BJ (cell line): ENCODE results near the gene TMEM178B. TPM values are rescaled to one million over a fixed set of nuclear protein-coding genes. Genes with fewer than 3 reads are reported as not detected.

Experiments used
- CTCF ChIA-PET: fragments of 350-600 bp; formaldehyde crosslinking; extraction: SDS; loops from one replicate; lab custom pipeline; 2021; ENCODE audit warnings: antibody characterized with exemption, inconsistent platforms; lab: Yijun Ruan, JAX
- POLR2A ChIA-PET: fragments of 300-600 bp; sonication (Branson Sonifier 250); formaldehyde crosslinking; extraction: SDS; loops from one replicate; lab custom pipeline; 2021; ENCODE audit warnings: antibody characterized with exemption; lab: Charles Lee
- DNase-seq: peaks from one replicate; pipeline ENCODE4 v3.0.0-alpha.2; 2011; ENCODE audit warnings: low read depth
- H3K27me3 ChIP-seq: 2 replicates; pipeline ENCODE4 v1.6.0; 2011; ENCODE audit warnings: low read length; ENCODE audit not compliant: control insufficient read depth, insufficient read depth
- H3K36me3 ChIP-seq: 2 replicates; pipeline ENCODE4 v1.5.1; 2011; ENCODE audit warnings: low read length; ENCODE audit not compliant: control insufficient read depth, insufficient read depth
- H3K4me3 ChIP-seq: 2 replicates; pipeline ENCODE4 v1.5.1; 2011; ENCODE audit warnings: low read depth, mild to moderate bottlenecking, control low read depth, low read length
- polyA plus RNA-seq: library from polyadenylated mRNA; depleted of rRNA; stranded (reverse); fragments of >200 nt; gene quantifications from 2 replicates; pipeline ENCODE4 v1.2.3, GENCODE V29; 2011
- TF ChIP-seq, protein P1 (sequence below): IDR thresholded peaks from 2 replicates; pipeline ENCODE4 v1.5.1; 2011; ENCODE audit warnings: low read depth, mild to moderate bottlenecking, control low read depth, inconsistent platforms, low read length, moderate library complexity; ENCODE audit not compliant: insufficient read depth

Gene TMEM178B
- polyA plus RNA-seq, 1 experiment: 0.43 TPM

DNA sequence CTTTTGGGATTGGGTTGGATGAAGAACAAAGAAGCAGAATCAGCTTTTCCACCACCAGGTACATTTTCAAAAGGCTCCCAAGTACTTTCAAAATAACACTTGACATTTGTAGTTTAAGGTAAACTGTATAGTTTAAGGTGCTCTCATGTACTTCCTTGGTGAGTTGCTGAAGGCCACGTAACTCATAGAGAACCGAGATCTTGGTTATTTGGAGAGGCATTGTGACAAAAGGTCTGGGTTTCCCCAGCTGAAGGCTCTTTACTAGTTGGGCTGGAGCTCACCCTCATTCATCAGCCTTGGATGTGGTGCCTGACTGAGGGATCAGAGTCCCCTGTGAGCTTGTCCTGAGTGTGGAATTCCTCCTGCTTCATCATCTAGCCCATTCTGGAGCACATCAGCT, 191.8 kb downstream of the TMEM178B start:
- no peak for DNase-seq
- CTCF ChIA-PET: no interaction called here
- POLR2A ChIA-PET: no interaction called here
- TF ChIP-seq, protein P1, sequence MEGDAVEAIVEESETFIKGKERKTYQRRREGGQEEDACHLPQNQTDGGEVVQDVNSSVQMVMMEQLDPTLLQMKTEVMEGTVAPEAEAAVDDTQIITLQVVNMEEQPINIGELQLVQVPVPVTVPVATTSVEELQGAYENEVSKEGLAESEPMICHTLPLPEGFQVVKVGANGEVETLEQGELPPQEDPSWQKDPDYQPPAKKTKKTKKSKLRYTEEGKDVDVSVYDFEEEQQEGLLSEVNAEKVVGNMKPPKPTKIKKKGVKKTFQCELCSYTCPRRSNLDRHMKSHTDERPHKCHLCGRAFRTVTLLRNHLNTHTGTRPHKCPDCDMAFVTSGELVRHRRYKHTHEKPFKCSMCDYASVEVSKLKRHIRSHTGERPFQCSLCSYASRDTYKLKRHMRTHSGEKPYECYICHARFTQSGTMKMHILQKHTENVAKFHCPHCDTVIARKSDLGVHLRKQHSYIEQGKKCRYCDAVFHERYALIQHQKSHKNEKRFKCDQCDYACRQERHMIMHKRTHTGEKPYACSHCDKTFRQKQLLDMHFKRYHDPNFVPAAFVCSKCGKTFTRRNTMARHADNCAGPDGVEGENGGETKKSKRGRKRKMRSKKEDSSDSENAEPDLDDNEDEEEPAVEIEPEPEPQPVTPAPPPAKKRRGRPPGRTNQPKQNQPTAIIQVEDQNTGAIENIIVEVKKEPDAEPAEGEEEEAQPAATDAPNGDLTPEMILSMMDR: no peak
- Histone ChIP-seq H3K36me3 (no peaks in the 10 kb centered on the region), H3K4me3 (no peak overlapping the region), H3K27me3 (no peaks in the 10 kb centered on the region)

DNA sequence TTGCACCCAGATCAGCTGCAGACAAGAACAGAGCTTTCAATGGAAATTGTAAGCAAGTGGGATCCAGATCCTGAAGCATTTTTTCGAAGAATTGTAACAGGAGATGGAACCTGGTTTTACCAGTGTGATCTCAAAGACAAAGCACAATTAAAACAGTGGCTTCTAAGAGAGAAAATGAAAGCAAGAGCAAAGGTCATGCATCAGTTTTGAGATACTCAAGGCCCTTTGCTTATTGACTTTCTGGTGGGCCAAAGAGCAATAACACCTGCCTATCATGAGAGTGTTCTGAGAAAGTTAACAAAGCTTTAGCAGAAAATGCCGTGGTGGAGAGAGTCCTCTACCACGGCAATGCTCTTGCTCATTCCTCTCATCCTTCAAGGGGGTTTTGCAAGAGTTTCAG, 194.8 kb downstream of the TMEM178B start:
- no peak overlapping the region for H3K4me3 ChIP-seq
- POLR2A ChIA-PET: no interaction called here
- H3K27me3 ChIP-seq: no peaks in the 10 kb centered on the region
- CTCF ChIA-PET: no interaction called here
- TF ChIP-seq, protein P1: no peak
- no peaks in the 10 kb centered on the region for H3K36me3 ChIP-seq
- DNase-seq: no peak

DNA sequence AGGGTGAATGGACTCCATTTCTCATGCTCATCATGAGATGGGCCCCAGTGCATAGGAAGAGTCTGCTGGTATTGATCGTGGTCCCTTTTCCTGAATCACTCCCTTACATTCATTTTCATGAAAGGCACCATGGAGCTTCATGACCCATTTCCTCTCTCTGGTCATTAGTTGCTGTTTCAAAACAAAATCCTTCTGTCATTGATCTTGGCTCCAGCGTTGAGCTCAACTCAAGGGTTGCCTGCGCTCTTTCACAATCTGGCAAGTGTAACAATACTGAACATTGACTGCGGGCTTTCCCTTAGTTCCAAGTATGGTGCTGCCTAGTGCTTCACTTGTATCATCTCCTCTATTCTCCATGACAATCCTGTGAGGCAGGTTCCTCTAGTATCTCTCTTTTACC, 197.6 kb downstream of the TMEM178B start:
- H3K27me3 ChIP-seq: no peaks in the 10 kb centered on the region
- TF ChIP-seq, protein P1: no peak
- no peak for DNase-seq
- ChIA-PET CTCF (no interaction called here), POLR2A (no interaction called here)
- no peaks in the 10 kb centered on the region for H3K36me3 ChIP-seq
- H3K4me3 ChIP-seq: no peak overlapping the region

DNA sequence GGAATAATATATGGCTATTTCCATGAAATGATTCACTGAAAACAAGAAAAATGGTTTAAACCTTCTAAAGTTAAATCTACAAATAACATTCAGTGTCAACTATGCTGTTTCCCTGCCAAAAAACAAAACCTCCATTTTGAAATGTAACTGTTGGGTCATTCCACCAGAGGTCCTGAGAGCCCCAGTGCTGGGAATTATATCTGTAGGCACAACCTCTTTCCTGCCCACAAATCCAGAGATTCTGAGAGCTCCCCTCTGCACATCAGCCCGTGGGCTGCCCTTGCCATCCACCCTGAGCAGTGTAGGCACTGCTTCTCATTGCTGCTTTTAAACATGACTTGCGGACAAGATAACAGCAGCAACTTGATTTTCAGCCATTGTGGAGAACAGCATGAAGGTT, 198.6 kb downstream of the TMEM178B start:
- Histone ChIP-seq H3K27me3 (no peaks in the 10 kb centered on the region), H3K36me3 (no peaks in the 10 kb centered on the region), H3K4me3 (no peak overlapping the region)
- POLR2A ChIA-PET: interaction anchor here (0.5 kb wide), 1 partner anchor 13 kb away, joined by 8 read pairs; no protein-coding TSS in a partner anchor
- CTCF ChIA-PET: no interaction called here
- DNase-seq: no peak
- TF ChIP-seq, protein P1: no peak

DNA sequence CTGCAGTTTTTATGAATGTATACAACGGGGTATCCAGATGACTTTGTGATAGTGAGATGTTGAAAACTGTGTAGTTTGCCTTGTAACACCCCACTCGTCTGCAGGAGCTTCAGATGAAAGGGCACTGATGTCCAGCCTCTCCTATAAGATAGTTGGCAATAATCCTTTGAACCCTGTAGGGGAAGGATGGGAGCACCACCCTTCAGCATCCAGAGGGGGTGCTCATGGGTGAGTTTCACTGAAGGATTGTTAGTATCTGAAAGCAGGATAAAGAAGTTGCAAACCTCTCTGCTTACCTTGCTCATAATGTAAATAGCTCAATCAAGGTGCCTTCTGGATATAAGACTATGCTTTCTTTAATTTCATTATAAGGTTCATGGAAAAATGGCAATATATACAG, 201.5 kb downstream of the TMEM178B start:
- CTCF ChIA-PET: no interaction called here
- TF ChIP-seq, protein P1: no peak
- DNase-seq: no peak

More for the DNA sequence above, 201.5 kb downstream of the TMEM178B start:
- no peaks in the 10 kb centered on the region for H3K36me3 ChIP-seq
- H3K4me3 ChIP-seq: no peak overlapping the region
- H3K27me3 ChIP-seq: no peaks in the 10 kb centered on the region
- POLR2A ChIA-PET: no interaction called here
